HG03571 (cell line): ENCODE measurements around the gene BAZ1B.
"Not testable (repeated sequence)": the region's sequence is repeated elsewhere in the genome, so short reads cannot be mapped to it uniquely, and the experiment has no call there.

ENCODE experiments used
- ATAC-seq: cut with Tn5 transposase; IDR thresholded peaks from one replicate; pipeline ENCODE4 v1.9.1; 2021; ENCODE audit not compliant: unreplicated experiment

The BAZ1B gene

GRCh38 chr7:73539709-73540108 lies 17.6 kb upstream of the BAZ1B start:
- no peak for ATAC-seq

- not testable (repeated sequence) for ATAC-seq
These were observed 16.4 kb upstream of the BAZ1B start for GRCh38 chr7:73538510-73538909.

- ATAC-seq: no peak
These were observed 15.0 kb upstream of the BAZ1B start for GRCh38 chr7:73537051-73537450.

GRCh38 chr7:73536479-73536878 lies 14.4 kb upstream of the BAZ1B start:
- ATAC-seq: no peak

- ATAC-seq: not testable (repeated sequence)
These were observed 13.8 kb upstream of the BAZ1B start for GRCh38 chr7:73535918-73536317.

GRCh38 chr7:73533742-73534141 lies 11.6 kb upstream of the BAZ1B start:
- ATAC-seq: no peak

GRCh38 chr7:73532224-73532623 lies 10.1 kb upstream of the BAZ1B start:
- no peak for ATAC-seq

- ATAC-seq: no peak
These were observed 8.7 kb upstream of the BAZ1B start for GRCh38 chr7:73530800-73531199.

- no peak for ATAC-seq
These were observed 5.1 kb upstream of the BAZ1B start for GRCh38 chr7:73526896-73527821.

GRCh38 chr7:73526158-73526494 lies 4.0 kb upstream of the BAZ1B start:
- not testable (repeated sequence) for ATAC-seq

- peak; percentile 36 for ATAC-seq
These were observed 423 bp downstream of the BAZ1B start for GRCh38 chr7:73521636-73522104.

GRCh38 chr7:73520673-73521635 lies 1.1 kb downstream of the BAZ1B start:
- no peak for ATAC-seq

GRCh38 chr7:73519867-73520672 lies 2.0 kb downstream of the BAZ1B start:
- ATAC-seq: no peak

GRCh38 chr7:73518470-73518869 lies 3.6 kb downstream of the BAZ1B start:
- no peak for ATAC-seq

- no peak for ATAC-seq
These were observed 4.7 kb downstream of the BAZ1B start for GRCh38 chr7:73517241-73517995.

- no peak for ATAC-seq
These were observed 6.9 kb downstream of the BAZ1B start for GRCh38 chr7:73515178-73515577.

- ATAC-seq: no peak
These were observed 9.9 kb downstream of the BAZ1B start for GRCh38 chr7:73512018-73512780.

GRCh38 chr7:73509463-73509862 lies 12.6 kb downstream of the BAZ1B start:
- ATAC-seq: no peak

- no peak for ATAC-seq
These were observed 14.5 kb downstream of the BAZ1B start for GRCh38 chr7:73507556-73507955.
